GM23338 (cell line): ENCODE measurements around the gene MED28. TPM values are rescaled to one million over a fixed set of nuclear protein-coding genes. Genes with fewer than 3 reads are reported as not detected.

Experiments used
- polyA plus RNA-seq: library from polyadenylated mRNA; unstranded; fragments of >200 nt; fragmentation: Nextera tagmentation; extraction: Ambion mirVana; gene quantifications from 2 replicates; pipeline ENCODE4 v1.2.1, GENCODE V29; 2016
- total RNA-seq: library from RNA; depleted of rRNA; stranded (reverse); fragments of >200 nt; shearing (Covaris generic); gene quantifications from 2 replicates; pipeline ENCODE4 v1.2.3, GENCODE V29; 2014; rRNA removed

Gene MED28
- total and polyA plus RNA-seq, 2 experiments from 2014 or later = 24.0 to 60.9 TPM

Other genes starting within 250 kb of the MED28 start
- 26.3 and 31.5 TPM in 2 replicates for gene QDPR, start 102.6 kb upstream of the MED28 start, total RNA-seq
- gene QDPR, start 102.6 kb upstream of the MED28 start, polyA plus RNA-seq = 40.9 and 42.7 TPM in 2 replicates
- gene CLRN2, start 99.5 kb upstream of the MED28 start, total RNA-seq = not detected in 2 replicates
- gene CLRN2, start 99.5 kb upstream of the MED28 start, polyA plus RNA-seq = not detected in 2 replicates
- gene LAP3, start 37.4 kb upstream of the MED28 start, total RNA-seq = 46.4 and 63.6 TPM in 2 replicates
- 23.6 and 28.6 TPM in 2 replicates for gene LAP3, start 37.4 kb upstream of the MED28 start, polyA plus RNA-seq
- 0.31 and 0.49 TPM in 2 replicates for gene FAM184B, start 167.0 kb downstream of the MED28 start, total RNA-seq
- 0.11 and 0.19 TPM in 2 replicates for gene FAM184B, start 167.0 kb downstream of the MED28 start, polyA plus RNA-seq
- gene DCAF16, start 196.1 kb downstream of the MED28 start, total RNA-seq = 42.8 and 46.3 TPM in 2 replicates
- gene DCAF16, start 196.1 kb downstream of the MED28 start, polyA plus RNA-seq = 26.5 and 28.7 TPM in 2 replicates
- 40.9 and 45.8 TPM in 2 replicates for gene NCAPG, start 196.3 kb downstream of the MED28 start, total RNA-seq
- gene NCAPG, start 196.3 kb downstream of the MED28 start, polyA plus RNA-seq = 18.7 and 24.4 TPM in 2 replicates